ENCODE measurements around the gene MTHFD2. TPM values are rescaled to one million over a fixed set of nuclear protein-coding genes. Genes with fewer than 3 reads are reported as not detected.

Gene MTHFD2
- total RNA-seq, 1 experiment from 2014 or later = 90.0 TPM

DNA sequence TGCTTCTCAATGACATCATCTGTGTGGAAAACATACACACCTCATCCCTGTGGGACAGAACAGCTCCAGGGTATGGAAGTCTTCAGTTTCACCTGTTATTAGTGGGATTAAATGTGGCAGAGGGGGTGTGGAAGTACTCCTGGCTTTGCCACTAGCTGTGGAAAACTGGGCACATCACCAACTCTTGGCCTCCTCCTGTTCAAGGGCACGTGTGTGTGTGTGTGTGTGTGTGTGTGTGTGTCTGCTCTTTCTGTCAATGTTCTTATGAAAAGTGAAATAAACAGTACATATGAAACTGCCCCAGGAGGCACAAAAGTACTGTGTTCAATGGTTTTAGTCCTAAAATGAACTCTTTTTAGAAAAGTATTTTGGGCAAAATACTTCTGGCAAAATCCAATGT lies 65.9 kb downstream of the MTHFD2 start:
- DNase-seq (ENCODE audit: low read depth) = no peak

- peak; percentile 47 for DNase-seq (ENCODE audit: low read depth)
These were observed 68.7 kb downstream of the MTHFD2 start for GRCh38 chr2:74267068-74267467.

Other genes starting within 250 kb of the MTHFD2 start
- 2.2 and 2.9 TPM in 2 replicates for gene TET3, start 213.7 kb upstream of the MTHFD2 start, total RNA-seq (2014; rRNA removed; shearing (Covaris generic))
- 148 and 152 TPM in 2 replicates for gene BOLA3, start 50.7 kb upstream of the MTHFD2 start, total RNA-seq (2014; rRNA removed; shearing (Covaris generic))
- 101 and 164 TPM in 2 replicates for gene MOB1A, start 19.7 kb upstream of the MTHFD2 start, total RNA-seq (2014; rRNA removed; shearing (Covaris generic))
- 0.17 TPM in 1 of 2 replicates, not detected in the other for gene SLC4A5, start 144.8 kb downstream of the MTHFD2 start, total RNA-seq (2014; rRNA removed; shearing (Covaris generic))
- 74.5 and 74.8 TPM in 2 replicates for gene DCTN1, start 181.7 kb downstream of the MTHFD2 start, total RNA-seq (2014; rRNA removed; shearing (Covaris generic))
- 1.4 TPM in 2 replicates for gene C2orf81, start 223.0 kb downstream of the MTHFD2 start, total RNA-seq (2014; rRNA removed; shearing (Covaris generic))
- gene WDR54, start 223.1 kb downstream of the MTHFD2 start, total RNA-seq (2014; rRNA removed; shearing (Covaris generic)) = 62.2 and 68.1 TPM in 2 replicates
- gene RTKN, start 243.3 kb downstream of the MTHFD2 start, total RNA-seq (2014; rRNA removed; shearing (Covaris generic)) = 5.4 and 6.9 TPM in 2 replicates

Measured in Daoy (cell line).